NCI-H1048 (cell line): Measurements from ENCODE around the gene EGFR.

Experiments
- DNase-seq: peaks from one replicate; lab custom pipeline; 2025; lab: John Stamatoyannopoulos, UW

Gene EGFR

GRCh38 chr7:55212838-55213237, 194.0 kb downstream of the EGFR start:
- DNase-seq, result no peak

GRCh38 chr7:55214707-55215106, 195.9 kb downstream of the EGFR start:
- DNase-seq, result no peak

GRCh38 chr7:55223023-55223422, 204.2 kb downstream of the EGFR start:
- no peak for DNase-seq

GRCh38 chr7:55224111-55224510, 205.3 kb downstream of the EGFR start:
- DNase-seq, result no peak

- DNase-seq, result no peak
Measured at GRCh38 chr7:55224810-55225209, 206.0 kb downstream of the EGFR start.

GRCh38 chr7:55230014-55230413, 211.2 kb downstream of the EGFR start:
- no peak for DNase-seq

GRCh38 chr7:55231736-55232280, 213.0 kb downstream of the EGFR start:
- no peak for DNase-seq

- DNase-seq, result no peak
Measured at GRCh38 chr7:55233001-55233400, 214.2 kb downstream of the EGFR start.

GRCh38 chr7:55234408-55234807, 215.6 kb downstream of the EGFR start:
- no peak for DNase-seq

- no peak for DNase-seq
Measured at GRCh38 chr7:55235115-55235514, 216.3 kb downstream of the EGFR start.

- DNase-seq, result no peak
Measured at GRCh38 chr7:55235801-55236200, 217.0 kb downstream of the EGFR start.

- no peak for DNase-seq
Measured at GRCh38 chr7:55236476-55236875, 217.7 kb downstream of the EGFR start.

- DNase-seq, result no peak
Measured at GRCh38 chr7:55237156-55237893, 218.5 kb downstream of the EGFR start.

GRCh38 chr7:55239406-55239805, 220.6 kb downstream of the EGFR start:
- no peak for DNase-seq

- DNase-seq, result no peak
Measured at GRCh38 chr7:55240418-55241142, 221.8 kb downstream of the EGFR start.

GRCh38 chr7:55241958-55242357, 223.1 kb downstream of the EGFR start:
- DNase-seq, result no peak

GRCh38 chr7:55242613-55243012, 223.8 kb downstream of the EGFR start:
- no peak for DNase-seq

GRCh38 chr7:55244006-55244745, 225.4 kb downstream of the EGFR start:
- DNase-seq, result no peak

GRCh38 chr7:55245271-55245723, 226.5 kb downstream of the EGFR start:
- no peak for DNase-seq

- DNase-seq, result no peak
Measured at GRCh38 chr7:55246171-55246570, 227.4 kb downstream of the EGFR start.

- DNase-seq, result no peak
Measured at GRCh38 chr7:55247428-55247827, 228.6 kb downstream of the EGFR start.

GRCh38 chr7:55248526-55248925, 229.7 kb downstream of the EGFR start:
- DNase-seq, result no peak

GRCh38 chr7:55249332-55249731, 230.5 kb downstream of the EGFR start:
- no peak for DNase-seq
